SU-DHL-6 (cell line): Measurements from ENCODE around the gene OR2L13.

Experiments used
- H2AFZ ChIP-seq: fragments of 200-600 bp; sonication (generic); 2 replicates; pipeline ENCODE4 v1.6.1; 2014; ENCODE audit warnings: low read depth, mild to moderate bottlenecking, moderate library complexity, mixed read lengths, antibody characterized with exemption, low read length; ENCODE audit not compliant: severe bottlenecking
- H3F3A ChIP-seq: fragments of 200-600 bp; shearing (Covaris generic); 2 replicates; pipeline ENCODE4 v1.6.0; 2016; ENCODE audit warnings: antibody characterized with exemption, mild to moderate bottlenecking; ENCODE audit not compliant: insufficient read depth
- H3K27ac ChIP-seq: fragments of 200-600 bp; sonication (generic); 2 replicates; pipeline ENCODE4 v1.5.1; 2016; ENCODE audit warnings: low read depth, mild to moderate bottlenecking, low read length, moderate library complexity, mixed read lengths
- H3K27me3 ChIP-seq: fragments of 200-600 bp; sonication (generic), shearing (Covaris generic); 2 replicates; pipeline ENCODE4 v1.6.0; 2014; ENCODE audit warnings: mild to moderate bottlenecking, low read length
- H3K36me3 ChIP-seq: fragments of 200-600 bp; sonication (generic); 2 replicates; pipeline ENCODE4 v1.6.1; 2014; ENCODE audit warnings: mild to moderate bottlenecking, low read length, mixed read lengths
- H3K4me2 ChIP-seq: fragments of 300-600, 200-600 bp; shearing (Covaris generic), sonication (generic); 2 replicates; pipeline ENCODE4 v1.6.0; 2014; ENCODE audit warnings: low read length, low read depth, mild to moderate bottlenecking; ENCODE audit not compliant: poor library complexity, severe bottlenecking
- H3K4me3 ChIP-seq: fragments of 200-600 bp; sonication (generic); 2 replicates; pipeline ENCODE4 v1.5.1; 2014; ENCODE audit warnings: antibody characterized with exemption, low read length, mild to moderate bottlenecking, mixed read lengths; ENCODE audit not compliant: insufficient read depth, poor library complexity, severe bottlenecking
- H3K79me2 ChIP-seq: fragments of 200-600 bp; sonication (generic); 2 replicates; pipeline ENCODE4 v1.6.1; 2014; ENCODE audit warnings: mild to moderate bottlenecking, low read length, moderate library complexity; ENCODE audit not compliant: insufficient read depth
- H3K9ac ChIP-seq: fragments of 200-600 bp; sonication (generic); 2 replicates; pipeline ENCODE4 v1.7.0; 2014; ENCODE audit warnings: mild to moderate bottlenecking, low read length
- H3K9me2 ChIP-seq: fragments of 200-600 bp; sonication (generic); replicated peaks from 2 replicates; pipeline ENCODE4 v1.6.1; 2014; ENCODE audit warnings: low read length; ENCODE audit not compliant: insufficient read depth
- H3K9me3 ChIP-seq: fragments of 200-600 bp; sonication (generic); 2 replicates; pipeline ENCODE4 v1.6.1; 2014; ENCODE audit warnings: low read length, mixed read lengths; ENCODE audit not compliant: insufficient read depth
- H4K20me1 ChIP-seq: fragments of 200-600 bp; sonication (generic); 2 replicates; pipeline ENCODE4 v1.6.1; 2014; ENCODE audit warnings: low read depth, mild to moderate bottlenecking, antibody characterized with exemption, low read length, moderate library complexity, mixed read lengths
- EZH2phosphoT487 ChIP-seq: fragments of 200-600 bp; sonication (generic), shearing (Covaris generic); conservative IDR thresholded peaks from 2 replicates; pipeline ENCODE4 v1.6.1; 2018; ENCODE audit warnings: mild to moderate bottlenecking, antibody characterized with exemption, low read length, moderate library complexity, mixed read lengths
- TF ChIP-seq, protein P1 (sequence below): fragments of 200-600 bp; sonication (generic); IDR thresholded peaks from one replicate; pipeline ENCODE4 v1.5.1; 2017; ENCODE audit warnings: antibody characterized with exemption, mild to moderate bottlenecking, low read length, moderate library complexity; ENCODE audit not compliant: insufficient read depth, poor library complexity, severe bottlenecking

The OR2L13 gene

DNA sequence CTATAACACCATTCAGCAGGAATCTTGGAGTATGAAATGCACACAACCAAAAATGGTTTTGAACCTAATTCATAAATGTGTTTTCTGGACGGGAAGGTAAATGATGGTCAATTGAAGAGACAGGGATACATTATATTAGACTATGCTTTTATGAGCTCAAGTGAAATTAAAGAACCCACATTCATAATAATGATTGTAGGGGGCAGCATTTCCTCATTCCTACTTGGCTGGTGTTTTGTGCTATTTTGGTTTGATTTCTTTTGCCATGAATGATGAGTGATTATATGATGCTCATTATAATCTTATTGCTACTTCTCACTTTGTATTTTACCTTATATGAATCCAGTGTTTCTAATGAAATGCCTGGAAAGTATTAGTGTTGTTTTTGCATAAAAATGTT, 48.0 kb upstream of the OR2L13 start:
- Histone ChIP-seq H3K9ac (no peak overlapping the region), H3K4me2 (no peak overlapping the region), H3K4me3 (no peak overlapping the region), H2AFZ (no peak overlapping the region), H3K79me2 (no peaks in the 10 kb centered on the region), H3K27me3 (no peaks in the 10 kb centered on the region), H3K9me2 (no peaks in the 10 kb centered on the region), H3F3A (no peaks in the 10 kb centered on the region), H3K9me3 (no peaks in the 10 kb centered on the region), H3K27ac (no peak overlapping the region), H3K36me3 (no peaks in the 10 kb centered on the region), H4K20me1 (no peaks in the 10 kb centered on the region)
- TF ChIP-seq EZH2phosphoT487, result no peak
- TF ChIP-seq, protein P1, sequence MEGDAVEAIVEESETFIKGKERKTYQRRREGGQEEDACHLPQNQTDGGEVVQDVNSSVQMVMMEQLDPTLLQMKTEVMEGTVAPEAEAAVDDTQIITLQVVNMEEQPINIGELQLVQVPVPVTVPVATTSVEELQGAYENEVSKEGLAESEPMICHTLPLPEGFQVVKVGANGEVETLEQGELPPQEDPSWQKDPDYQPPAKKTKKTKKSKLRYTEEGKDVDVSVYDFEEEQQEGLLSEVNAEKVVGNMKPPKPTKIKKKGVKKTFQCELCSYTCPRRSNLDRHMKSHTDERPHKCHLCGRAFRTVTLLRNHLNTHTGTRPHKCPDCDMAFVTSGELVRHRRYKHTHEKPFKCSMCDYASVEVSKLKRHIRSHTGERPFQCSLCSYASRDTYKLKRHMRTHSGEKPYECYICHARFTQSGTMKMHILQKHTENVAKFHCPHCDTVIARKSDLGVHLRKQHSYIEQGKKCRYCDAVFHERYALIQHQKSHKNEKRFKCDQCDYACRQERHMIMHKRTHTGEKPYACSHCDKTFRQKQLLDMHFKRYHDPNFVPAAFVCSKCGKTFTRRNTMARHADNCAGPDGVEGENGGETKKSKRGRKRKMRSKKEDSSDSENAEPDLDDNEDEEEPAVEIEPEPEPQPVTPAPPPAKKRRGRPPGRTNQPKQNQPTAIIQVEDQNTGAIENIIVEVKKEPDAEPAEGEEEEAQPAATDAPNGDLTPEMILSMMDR, result no peak

DNA sequence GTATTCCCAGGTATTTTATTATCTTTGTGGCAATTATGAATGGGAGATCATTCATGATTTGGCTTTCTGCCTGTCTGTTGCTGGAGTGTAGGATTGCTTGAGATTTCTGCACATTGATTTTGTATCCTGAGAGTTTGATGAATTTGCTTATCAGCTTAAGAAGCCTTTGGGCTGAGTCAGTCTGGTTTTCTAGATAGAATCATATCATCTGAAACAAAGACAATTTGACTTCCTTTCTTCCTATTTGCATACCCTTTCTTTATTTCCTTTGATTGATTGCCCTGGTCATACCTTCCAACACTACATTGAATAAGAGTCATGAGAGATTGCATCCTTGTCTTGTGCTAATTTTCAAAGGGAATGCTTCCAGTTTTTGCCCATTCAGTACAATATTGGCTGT, 40.3 kb upstream of the OR2L13 start:
- Histone ChIP-seq H3K79me2 (no peaks in the 10 kb centered on the region), H3K9me2 (no peaks in the 10 kb centered on the region), H2AFZ (no peak overlapping the region), H3K27me3 (no peaks in the 10 kb centered on the region), H3K9ac (no peak overlapping the region), H4K20me1 (no peaks in the 10 kb centered on the region), H3K9me3 (no peaks in the 10 kb centered on the region), H3K4me3 (no peak overlapping the region), H3K36me3 (no peaks in the 10 kb centered on the region), H3F3A (no peaks in the 10 kb centered on the region), H3K4me2 (no peak overlapping the region), H3K27ac (no peak overlapping the region)
- TF ChIP-seq, protein P1, result no peak
- no peak for TF ChIP-seq EZH2phosphoT487

DNA sequence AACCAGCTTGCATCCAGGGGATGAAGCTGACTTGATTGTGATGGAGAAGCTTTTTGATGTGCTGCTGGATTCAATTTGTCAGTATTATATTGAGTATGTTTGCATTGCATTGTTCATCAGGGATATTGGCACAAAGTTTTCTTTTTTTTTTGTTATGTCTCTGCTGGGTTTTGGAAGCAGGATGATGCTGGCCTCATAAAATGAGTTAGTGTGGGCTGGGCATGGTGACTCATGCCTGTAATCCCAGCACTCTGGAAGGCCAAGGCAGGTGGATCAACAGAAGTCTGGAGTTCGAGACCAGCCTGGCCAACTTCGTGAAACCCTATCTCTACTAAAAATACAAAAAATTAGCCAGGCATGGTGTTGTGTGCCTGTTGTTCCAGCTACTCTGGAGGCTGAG, 39.7 kb upstream of the OR2L13 start:
- Histone ChIP-seq H2AFZ (no peak overlapping the region), H3K9ac (no peak overlapping the region), H3K9me3 (no peaks in the 10 kb centered on the region), H3K27me3 (no peaks in the 10 kb centered on the region), H3F3A (no peaks in the 10 kb centered on the region), H3K79me2 (no peaks in the 10 kb centered on the region), H3K36me3 (no peaks in the 10 kb centered on the region), H4K20me1 (no peaks in the 10 kb centered on the region), H3K27ac (no peak overlapping the region), H3K9me2 (no peaks in the 10 kb centered on the region), H3K4me3 (no peak overlapping the region), H3K4me2 (no peak overlapping the region)
- TF ChIP-seq EZH2phosphoT487, result no peak
- TF ChIP-seq, protein P1, result no peak
